ENCODE data around the gene LITAF. TPM values are rescaled to one million over a fixed set of nuclear protein-coding genes. Genes with fewer than 3 reads are reported as not detected.
"Not testable (repeated sequence)": the region's sequence is repeated elsewhere in the genome, so short reads cannot be mapped to it uniquely, and the experiment has no call there.

The LITAF gene
- total RNA-seq, 2 experiments from 2014 or later = 91.4 to 155 TPM

DNA sequence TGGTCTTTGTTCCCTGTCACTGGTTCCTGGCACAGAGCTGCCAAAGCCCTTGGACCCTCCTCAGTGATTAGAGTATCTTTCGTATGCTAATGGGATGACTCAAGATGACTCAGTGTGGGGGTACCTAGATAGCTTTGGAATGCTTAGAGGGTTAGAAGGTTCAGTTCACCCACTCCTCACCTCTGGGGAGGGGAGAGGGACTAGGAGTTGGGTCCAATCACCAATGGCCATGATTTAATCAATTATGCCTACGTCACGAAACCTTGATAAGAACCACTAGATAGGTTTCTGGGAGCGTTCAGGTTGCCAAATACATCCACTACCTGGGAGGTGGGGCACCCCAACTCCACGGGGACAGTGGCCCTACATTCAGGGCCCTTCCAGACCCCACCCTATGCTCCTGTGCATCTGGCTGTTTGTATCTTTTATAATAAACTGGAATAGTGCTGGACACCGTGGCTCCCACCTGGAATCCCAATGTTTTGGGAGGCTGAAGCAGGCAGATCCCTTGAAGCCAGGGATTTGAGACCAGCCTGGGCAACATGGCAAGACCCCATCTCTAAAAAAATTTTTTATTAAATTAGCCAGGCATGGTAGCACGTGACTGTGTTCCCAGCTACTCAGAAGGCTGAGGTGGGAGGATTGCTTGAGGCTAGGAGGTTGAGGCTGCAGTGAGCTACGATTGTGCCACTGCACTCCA is 29.2 kb upstream of the LITAF start:
- H3K4me3 Mint-ChIP-seq = no peak overlapping the region
- CTCF ChIA-PET = interaction anchor here (1.7 kb wide), 1 partner anchor 20 kb away, joined by 4 read pairs; no protein-coding TSS in a partner anchor
- H3K9me3 Mint-ChIP-seq (ENCODE audit: low read depth) = peaks cover 3% of the 10 kb centered on the region
- H3K4me1 Mint-ChIP-seq = peaks cover 40% of the 10 kb centered on the region
- ATAC-seq (no peak), DNase-seq (no peak)
- no peak overlapping the region for H3K27ac Mint-ChIP-seq
- H3K27me3 Mint-ChIP-seq = peaks cover 5% of the 10 kb centered on the region
- H3K36me3 Mint-ChIP-seq = peaks cover 11% of the 10 kb centered on the region

DNA sequence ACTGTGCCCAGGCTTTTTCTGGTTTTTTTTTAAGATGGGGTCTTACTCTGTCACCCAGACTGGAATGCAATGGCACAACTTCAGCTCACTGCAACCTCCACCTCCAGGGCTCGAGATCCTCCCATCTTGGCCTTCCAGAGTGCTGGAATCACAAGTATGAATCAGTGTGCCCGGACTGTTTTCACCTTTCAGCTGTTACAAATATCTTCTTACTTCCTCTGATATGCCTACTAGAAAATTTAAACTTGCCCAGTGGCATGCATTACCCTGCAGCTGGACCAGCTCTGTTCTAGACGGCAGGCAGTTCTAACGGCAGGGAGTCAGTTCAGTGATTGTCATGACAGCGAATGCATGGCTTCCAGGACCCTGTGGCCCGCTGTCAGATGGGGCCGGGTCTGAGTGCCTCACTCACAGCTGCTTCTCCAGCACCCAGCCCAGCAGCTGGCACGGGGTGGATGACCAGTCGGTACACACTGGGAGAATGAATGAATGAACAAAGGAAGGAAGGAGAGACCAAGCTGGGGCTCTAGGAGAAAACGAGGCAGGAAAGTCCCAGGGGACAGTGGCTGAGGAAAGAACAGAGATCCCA is 28.0 kb upstream of the LITAF start:
- DNase-seq (no peak), ATAC-seq (no peak)
- Mint-ChIP-seq H3K36me3 (peaks cover 3% of the 10 kb centered on the region), H3K4me1 (peaks cover 29% of the 10 kb centered on the region), H3K27me3 (peaks cover 10% of the 10 kb centered on the region), H3K27ac (no peak overlapping the region), H3K9me3 (ENCODE audit: low read depth) (no peaks in the 10 kb centered on the region), H3K4me3 (no peak overlapping the region)
- CTCF ChIA-PET = interaction anchor here (0.6 to 1.7 kb wide), 2 partner anchors 19 to 24 kb away, joined by 3 to 4 read pairs; no protein-coding TSS in a partner anchor

DNA sequence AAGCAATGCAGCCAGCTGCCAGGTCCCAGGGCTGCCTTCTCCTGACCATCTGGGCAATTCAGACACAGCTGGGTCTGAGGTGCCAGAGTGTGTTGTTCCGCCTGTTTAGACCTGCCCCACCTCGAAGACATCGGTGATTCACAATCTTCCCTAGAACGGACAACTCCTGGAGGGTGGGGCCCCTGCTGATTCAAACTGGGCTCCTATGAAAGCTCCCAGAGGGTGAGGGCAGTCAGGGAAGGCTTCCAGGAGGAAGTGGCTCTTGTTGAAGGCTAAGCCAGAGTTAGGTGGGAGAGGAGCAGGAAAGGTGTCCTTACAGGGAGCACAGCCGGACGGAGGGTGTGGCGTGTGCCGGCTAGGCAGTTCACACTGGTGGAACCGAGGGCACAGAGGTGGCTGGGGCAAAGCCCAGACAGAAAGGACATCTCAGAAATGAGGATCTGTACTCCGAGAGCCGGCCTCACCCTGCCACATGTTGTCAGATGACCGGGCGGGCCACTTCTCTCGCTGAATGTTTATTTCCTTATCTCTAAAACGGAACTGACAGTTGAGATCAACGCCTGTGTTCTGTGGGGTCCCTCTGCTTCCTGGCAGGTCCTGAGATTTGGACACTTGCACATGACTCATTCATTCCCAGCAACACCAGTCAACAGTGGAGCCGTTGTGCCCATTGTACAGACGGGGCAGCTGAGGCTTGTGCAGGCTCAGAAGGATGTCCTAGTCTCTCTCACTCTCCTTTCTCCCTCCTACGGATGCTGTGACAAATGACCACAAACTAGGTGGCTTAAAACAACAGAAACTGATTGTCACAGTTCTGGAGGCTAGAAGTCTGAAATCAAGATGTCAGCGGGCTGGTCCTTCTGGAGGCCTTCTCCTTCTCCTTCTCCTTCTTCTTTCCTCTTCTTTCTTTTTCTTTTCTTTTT is 26.9 kb upstream of the LITAF start:
- peak; percentile 58 for DNase-seq
- Mint-ChIP-seq H3K9me3 (ENCODE audit: low read depth) (no peaks in the 10 kb centered on the region), H3K27me3 (peaks cover 14% of the 10 kb centered on the region), H3K27ac (peak overlapping the region; percentile 62), H3K4me3 (no peak overlapping the region), H3K4me1 (peaks cover 23% of the 10 kb centered on the region), H3K36me3 (no peaks in the 10 kb centered on the region)
- CTCF ChIA-PET = interaction anchor here (1.2 to 1.6 kb wide), 2 partner anchors 8 to 82 kb away, joined by 5 read pairs; no protein-coding TSS in a partner anchor
- ATAC-seq = peak; percentile 75

DNA sequence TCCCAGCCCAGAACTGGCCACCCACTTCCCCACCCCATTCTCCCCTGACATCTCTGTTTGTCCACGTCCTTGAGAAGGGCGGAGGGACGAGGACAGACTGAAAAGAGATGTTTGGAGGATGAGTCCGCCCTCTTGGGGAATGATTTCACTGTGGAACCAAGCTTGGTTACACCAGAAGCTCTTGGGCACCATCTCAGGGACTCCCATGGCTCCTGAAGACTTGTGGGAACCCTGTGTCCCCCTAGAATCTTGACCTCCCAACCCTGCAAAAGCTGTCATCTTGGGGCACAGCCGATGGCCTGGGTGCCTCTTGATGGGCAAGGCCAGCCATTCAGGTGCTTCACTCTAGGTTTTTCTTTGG is 25.9 kb upstream of the LITAF start:
- DNase-seq = no peak
- no peak overlapping the region for H3K4me3 Mint-ChIP-seq
- ATAC-seq = no peak
- CTCF ChIA-PET = interaction anchor here (0.7 to 1.6 kb wide), 4 partner anchors 9 to 367 kb away, joined by 3 to 5 read pairs (median 4); no protein-coding TSS in a partner anchor
- no peak overlapping the region for H3K27ac Mint-ChIP-seq
- no peaks in the 10 kb centered on the region for H3K36me3 Mint-ChIP-seq
- H3K27me3 Mint-ChIP-seq = peaks cover 20% of the 10 kb centered on the region
- H3K4me1 Mint-ChIP-seq = peaks cover 19% of the 10 kb centered on the region
- H3K9me3 Mint-ChIP-seq (ENCODE audit: low read depth) = no peaks in the 10 kb centered on the region

DNA sequence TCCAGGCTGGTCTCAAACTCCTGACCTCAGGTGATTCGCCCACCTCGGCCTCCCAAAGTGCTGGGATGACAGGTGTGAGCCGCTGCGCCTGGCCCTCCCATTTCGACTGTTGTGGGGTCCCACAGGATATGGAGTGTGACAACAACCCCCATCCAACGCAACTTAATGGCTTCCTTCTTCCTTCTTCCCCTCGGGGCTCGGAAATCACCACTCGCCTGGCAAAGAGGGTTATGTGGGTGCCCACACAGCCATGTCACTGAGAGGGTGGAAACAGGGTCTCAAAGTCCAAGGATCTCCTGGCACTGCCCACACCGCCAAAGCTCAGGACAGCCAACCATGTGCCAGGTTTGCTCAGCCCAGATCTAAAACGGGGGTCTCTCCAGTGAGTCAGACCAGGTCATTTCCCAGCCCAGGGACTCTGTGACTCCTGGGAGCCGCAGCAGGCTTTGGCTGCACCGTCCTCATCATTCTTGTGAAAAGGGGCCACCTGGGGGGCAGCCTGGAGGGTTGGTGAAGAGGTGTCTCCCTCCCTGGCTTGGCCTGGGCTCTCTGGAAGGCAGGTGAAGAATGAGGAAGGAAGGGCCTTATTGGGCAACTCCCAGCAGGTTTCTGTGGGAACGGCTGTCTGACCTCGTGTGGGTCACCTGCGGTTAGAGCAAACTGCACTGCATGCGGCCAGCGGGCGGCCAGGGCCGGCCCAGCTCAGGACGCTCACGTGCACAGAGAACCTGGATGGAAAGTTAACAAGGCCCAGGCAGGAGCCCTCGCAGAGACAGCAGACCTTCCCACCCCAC is 25.3 kb upstream of the LITAF start:
- Mint-ChIP-seq H3K36me3 (no peaks in the 10 kb centered on the region), H3K27ac (no peak overlapping the region), H3K4me3 (no peak overlapping the region)

DNA sequence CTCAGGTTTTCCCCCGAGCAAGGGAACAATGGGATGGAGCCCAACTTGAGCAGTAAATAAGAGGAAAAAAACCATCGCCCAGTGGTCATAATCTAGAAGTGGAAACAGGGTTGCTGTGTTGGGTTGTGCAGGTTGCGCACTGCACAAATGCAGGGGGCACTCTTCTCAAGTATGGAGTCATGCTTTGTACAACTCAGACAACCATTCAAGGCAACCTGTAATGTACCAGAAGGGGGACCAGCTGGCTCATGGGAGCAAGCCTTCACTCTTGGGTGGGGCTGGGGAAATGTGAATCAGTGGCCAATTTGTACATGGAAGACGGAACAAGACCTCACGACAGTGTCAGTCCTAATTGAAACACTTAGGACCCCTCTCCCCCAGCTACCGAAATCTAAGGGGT is 23.9 kb upstream of the LITAF start:
- CTCF ChIA-PET = interaction anchor here (1.1 to 1.3 kb wide), 2 partner anchors 41 to 79 kb away, joined by 3 read pairs; no protein-coding TSS in a partner anchor
- H3K4me1 Mint-ChIP-seq = peaks cover 17% of the 10 kb centered on the region
- ATAC-seq = no peak
- no peaks in the 10 kb centered on the region for H3K9me3 Mint-ChIP-seq (ENCODE audit: low read depth)
- peaks cover 20% of the 10 kb centered on the region for H3K27me3 Mint-ChIP-seq
- no peak overlapping the region for H3K27ac Mint-ChIP-seq
- no peaks in the 10 kb centered on the region for H3K36me3 Mint-ChIP-seq
- DNase-seq = no peak
- H3K4me3 Mint-ChIP-seq = no peak overlapping the region

More for the DNA sequence above, 25.3 kb upstream of the LITAF start:
- Mint-ChIP-seq H3K4me1 (peaks cover 19% of the 10 kb centered on the region), H3K9me3 (ENCODE audit: low read depth) (no peaks in the 10 kb centered on the region), H3K27me3 (peaks cover 20% of the 10 kb centered on the region)
- ATAC-seq (no peak), DNase-seq (no peak)
- CTCF ChIA-PET = interaction anchor here (0.7 to 1.6 kb wide), 4 partner anchors 9 to 367 kb away, joined by 3 to 5 read pairs (median 4); no protein-coding TSS in a partner anchor

DNA sequence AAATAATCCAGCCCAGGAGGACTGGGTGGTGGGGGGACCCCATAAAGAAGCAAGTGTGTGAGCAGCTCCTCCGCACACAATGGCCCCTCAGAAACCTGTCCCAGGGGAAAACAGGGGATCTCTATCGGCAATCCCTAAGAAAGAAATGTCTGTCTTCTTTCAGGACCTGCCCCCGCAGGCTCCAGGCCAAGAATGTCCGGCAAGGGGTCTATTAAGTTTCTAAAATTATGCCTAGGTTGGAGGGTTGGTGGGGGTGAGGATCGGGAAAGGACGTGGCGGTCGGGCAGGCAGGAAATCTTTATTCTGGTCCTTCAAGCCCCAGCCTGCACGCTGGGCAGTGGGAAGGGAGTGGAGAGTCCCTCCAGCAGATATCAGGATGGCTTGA is 23.4 kb upstream of the LITAF start:
- Mint-ChIP-seq H3K4me3 (no peak overlapping the region), H3K9me3 (ENCODE audit: low read depth) (no peaks in the 10 kb centered on the region), H3K36me3 (no peaks in the 10 kb centered on the region), H3K27ac (no peak overlapping the region), H3K27me3 (peaks cover 20% of the 10 kb centered on the region), H3K4me1 (peaks cover 16% of the 10 kb centered on the region)
- ATAC-seq (no peak), DNase-seq (no peak)
- CTCF ChIA-PET = interaction anchor here (1.1 to 1.3 kb wide), 2 partner anchors 42 to 78 kb away, joined by 3 read pairs; no protein-coding TSS in a partner anchor

DNA sequence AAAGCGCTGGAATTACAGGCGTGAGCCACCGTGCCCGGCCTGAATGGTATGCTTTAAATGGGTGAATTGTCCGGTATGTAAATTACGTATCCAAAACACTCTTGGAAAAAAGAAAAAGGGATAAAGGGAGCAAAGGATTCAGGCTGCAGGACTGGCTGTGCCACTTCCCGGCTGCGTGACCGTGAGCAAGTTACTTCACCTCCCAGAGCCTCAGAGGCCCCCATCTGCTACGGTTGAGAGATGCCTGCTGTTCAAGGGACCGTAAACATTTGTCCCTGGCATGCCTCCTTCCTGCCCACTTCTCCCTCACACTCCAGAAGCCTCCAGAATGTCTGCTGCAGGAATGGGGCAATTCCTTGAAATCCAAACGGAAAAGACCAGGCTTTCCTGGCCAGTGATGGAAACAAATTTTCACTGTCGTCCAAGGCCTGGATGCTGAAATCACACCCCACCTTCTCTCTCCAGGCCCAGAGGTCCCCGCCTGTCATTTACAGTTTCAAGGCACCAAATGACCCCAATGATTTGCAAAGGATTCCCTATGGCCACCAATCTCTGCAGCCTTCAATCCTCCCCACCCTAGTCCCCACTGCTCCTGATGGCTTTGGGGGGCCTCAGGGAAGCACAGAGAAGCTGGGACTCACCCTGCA is 22.9 kb upstream of the LITAF start:
- DNase-seq (no peak), ATAC-seq (no peak)
- Mint-ChIP-seq H3K27me3 (peaks cover 20% of the 10 kb centered on the region), H3K36me3 (no peaks in the 10 kb centered on the region), H3K4me3 (no peak overlapping the region), H3K9me3 (ENCODE audit: low read depth) (no peaks in the 10 kb centered on the region), H3K4me1 (peaks cover 14% of the 10 kb centered on the region), H3K27ac (no peak overlapping the region)
- CTCF ChIA-PET = interaction anchor here (0.8 to 1.3 kb wide), 3 partner anchors 42 to 78 kb away, joined by 3 read pairs; no protein-coding TSS in a partner anchor

DNA sequence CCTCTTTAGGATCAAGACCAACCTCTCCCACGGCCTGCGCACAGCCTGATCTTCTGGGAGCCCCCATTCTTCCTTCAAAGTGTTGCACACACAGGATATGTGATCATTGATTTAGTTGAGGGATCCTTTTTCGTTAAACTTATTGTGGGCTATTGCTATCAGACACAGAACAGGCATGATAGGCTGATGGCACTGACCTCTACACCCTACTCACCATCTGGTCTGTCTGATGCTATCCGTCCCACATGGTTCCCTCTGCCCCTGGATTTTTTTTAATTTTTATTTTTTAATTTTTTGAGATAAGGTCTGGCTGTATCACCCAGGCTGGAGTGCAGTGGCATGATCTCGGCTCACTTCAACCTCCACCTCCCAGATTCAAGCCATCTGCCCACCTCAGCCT is 19.2 kb upstream of the LITAF start:
- DNase-seq (no peak), ATAC-seq (no peak)
- Mint-ChIP-seq H3K27ac (no peak overlapping the region), H3K9me3 (ENCODE audit: low read depth) (no peaks in the 10 kb centered on the region), H3K27me3 (peaks cover 16% of the 10 kb centered on the region), H3K4me1 (peaks cover 2% of the 10 kb centered on the region), H3K36me3 (no peaks in the 10 kb centered on the region), H3K4me3 (no peak overlapping the region)
- CTCF ChIA-PET = no interaction called here

DNA sequence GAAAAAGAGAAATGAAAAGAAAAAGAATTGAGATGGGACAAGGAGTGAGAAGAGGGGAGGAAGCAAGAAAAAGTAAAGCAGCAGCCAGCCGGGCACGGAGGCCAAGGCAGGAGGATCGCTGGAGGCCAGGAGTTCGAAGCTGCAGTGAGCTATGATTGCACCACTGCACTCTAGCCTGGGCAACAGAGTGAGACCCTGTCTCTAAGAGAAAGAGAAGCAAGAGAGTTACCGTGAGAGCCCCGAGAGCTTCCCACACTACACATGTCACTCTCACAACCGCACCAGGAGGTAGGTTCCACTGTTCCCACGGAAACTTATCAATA is 18.8 kb upstream of the LITAF start:
- no peak for ATAC-seq
- CTCF ChIA-PET = no interaction called here
- Mint-ChIP-seq H3K36me3 (no peaks in the 10 kb centered on the region), H3K27me3 (peaks cover 16% of the 10 kb centered on the region), H3K9me3 (ENCODE audit: low read depth) (no peaks in the 10 kb centered on the region), H3K4me1 (peaks cover 2% of the 10 kb centered on the region), H3K27ac (no peak overlapping the region), H3K4me3 (no peak overlapping the region)
- DNase-seq = no peak

DNA sequence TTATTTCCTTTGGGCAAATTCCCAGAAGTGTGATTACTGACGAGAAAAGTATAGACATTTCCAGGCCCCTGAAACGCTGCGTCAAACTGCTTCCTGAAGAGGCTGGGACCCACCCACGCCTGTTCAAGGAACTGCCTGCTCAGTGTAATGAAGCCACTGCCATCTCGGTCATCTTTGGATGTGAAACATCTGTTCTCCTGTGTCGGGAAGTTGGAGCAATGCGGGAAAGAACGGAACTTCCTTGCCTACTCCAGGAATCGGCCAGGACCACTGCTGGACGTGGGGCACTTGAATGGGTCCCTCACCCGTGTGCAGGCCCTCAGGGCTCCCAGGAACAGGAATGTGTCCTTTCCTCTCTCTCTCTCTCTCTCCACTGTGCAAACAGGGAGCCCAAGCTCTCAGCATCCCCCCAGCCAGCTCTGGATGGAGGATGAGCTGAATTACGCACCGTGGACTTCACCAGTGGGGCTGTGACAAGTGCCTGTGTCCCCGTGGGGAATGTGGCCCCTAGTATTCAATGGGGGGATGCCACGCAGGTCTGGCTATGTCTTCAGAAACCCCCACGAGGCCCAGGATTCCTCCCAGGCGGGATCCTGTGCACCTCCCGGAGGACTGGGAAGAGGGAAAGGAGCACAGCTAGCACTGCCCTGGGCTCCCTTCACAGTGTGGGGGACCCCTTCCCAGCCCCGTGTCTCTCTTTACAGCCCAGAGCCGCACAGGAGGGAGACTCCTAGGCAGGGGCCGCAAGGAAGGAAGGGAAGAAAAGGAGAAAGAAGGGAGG is 18.3 kb upstream of the LITAF start:
- H3K4me1 Mint-ChIP-seq = peaks cover 2% of the 10 kb centered on the region
- no peaks in the 10 kb centered on the region for H3K9me3 Mint-ChIP-seq (ENCODE audit: low read depth)
- no peak for ATAC-seq
- H3K4me3 Mint-ChIP-seq = no peak overlapping the region
- H3K36me3 Mint-ChIP-seq = no peaks in the 10 kb centered on the region
- peaks cover 12% of the 10 kb centered on the region for H3K27me3 Mint-ChIP-seq
- no peak overlapping the region for H3K27ac Mint-ChIP-seq
- no peak for DNase-seq
- CTCF ChIA-PET = interaction anchor here (1.4 kb wide), 1 partner anchor 14 kb away, joined by 3 read pairs; no protein-coding TSS in a partner anchor

DNA sequence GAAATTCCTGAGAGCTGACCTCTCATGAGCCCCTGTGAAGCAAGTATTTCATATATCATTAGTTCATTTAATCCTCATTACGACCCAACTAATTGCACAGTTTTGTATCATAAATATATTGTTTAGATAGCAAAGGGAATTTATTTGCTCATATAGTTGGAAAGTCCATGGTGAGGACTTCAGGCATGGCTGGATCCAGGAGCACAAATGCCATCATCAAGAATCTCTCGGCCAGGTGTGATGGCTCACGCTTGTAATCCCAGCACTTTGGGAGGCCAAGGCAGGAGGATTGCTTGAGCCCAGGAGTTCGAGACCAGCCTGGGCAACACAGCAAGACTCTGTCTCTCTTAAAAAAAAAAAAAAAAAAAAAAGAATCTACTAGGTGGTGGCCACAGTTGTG is 17.6 kb upstream of the LITAF start:
- not testable (repeated sequence) for DNase-seq; H3K4me1 Mint-ChIP-seq; ATAC-seq; H3K9me3 Mint-ChIP-seq (ENCODE audit: low read depth); H3K4me3 Mint-ChIP-seq; H3K27ac Mint-ChIP-seq; H3K36me3 Mint-ChIP-seq; H3K27me3 Mint-ChIP-seq
- CTCF ChIA-PET = interaction anchor here (1.4 kb wide), 1 partner anchor 15 kb away, joined by 3 read pairs; no protein-coding TSS in a partner anchor

Measured in activated CD8-positive, alpha-beta memory T cell treated with anti-CD3 and anti-CD28 coated beads, Interleukin-2, amount 10 ng/mL, durations not matched to agents 7 days and 5 days (primary cell).